Hippocampal formation (tissue), 2 donors: ENCODE results near the gene GAMT.
"Not testable (repeated sequence)": the region's sequence is repeated elsewhere in the genome, so short reads cannot be mapped to it uniquely, and the experiment has no call there.

Experiments
- DNase-seq, 2 donors: peaks; one replicate each; lab custom pipeline; 2025; lab: John Stamatoyannopoulos, UW

The GAMT gene

GRCh38 chr19:1433119-1434039 lies 32.0 kb upstream of the GAMT start:
- no peak for DNase-seq

- DNase-seq: no peak
These were observed 31.2 kb upstream of the GAMT start for GRCh38 chr19:1432507-1432887.

GRCh38 chr19:1431759-1432506 lies 30.6 kb upstream of the GAMT start:
- DNase-seq: no peak

GRCh38 chr19:1430246-1430645 lies 28.9 kb upstream of the GAMT start:
- no peak for DNase-seq

GRCh38 chr19:1429750-1430149 lies 28.4 kb upstream of the GAMT start:
- DNase-seq: no peak

DNA sequence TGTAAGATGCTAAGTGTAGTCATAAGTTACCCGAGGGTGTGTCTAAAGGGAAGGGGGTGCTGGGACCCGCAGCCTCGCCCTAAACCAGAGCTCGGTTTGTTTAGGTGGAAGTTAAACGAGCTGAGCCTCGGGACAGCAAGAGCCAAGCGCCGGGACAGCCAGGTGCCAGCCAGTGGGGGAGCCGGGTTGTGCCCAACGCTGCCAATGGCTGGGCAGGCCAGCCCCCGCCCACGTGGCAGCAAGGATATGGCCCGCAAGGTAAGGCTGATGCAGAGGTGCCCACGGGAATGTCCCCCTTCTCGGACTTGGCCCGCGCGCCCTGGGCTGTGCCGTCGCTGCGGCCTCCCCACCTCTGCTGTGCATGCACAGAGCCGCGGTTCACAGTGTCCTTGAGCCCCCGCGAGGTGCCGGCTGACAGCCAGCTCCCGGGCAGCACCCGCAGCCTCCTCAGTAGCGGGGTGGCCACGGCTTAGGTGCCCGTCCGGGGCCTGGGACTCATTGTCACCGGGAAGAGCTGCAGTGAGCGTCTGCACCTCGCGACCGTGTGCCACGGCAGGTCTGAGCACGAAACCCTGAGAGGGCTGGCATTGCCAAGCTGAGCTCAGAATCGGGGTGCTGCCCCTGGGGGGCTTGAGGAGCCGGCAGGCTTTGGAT lies 27.5 kb upstream of the GAMT start:
- DNase-seq: no peak

- DNase-seq: no peak
These were observed 26.0 kb upstream of the GAMT start for GRCh38 chr19:1427221-1427920.

- no peak for DNase-seq
These were observed 25.4 kb upstream of the GAMT start for GRCh38 chr19:1426736-1427135.

- DNase-seq: no peak
These were observed 24.6 kb upstream of the GAMT start for GRCh38 chr19:1425902-1426301.

- DNase-seq: no peak
These were observed 23.9 kb upstream of the GAMT start for GRCh38 chr19:1425102-1425837.

GRCh38 chr19:1424192-1424955 lies 23.0 kb upstream of the GAMT start:
- no peak for DNase-seq

DNA sequence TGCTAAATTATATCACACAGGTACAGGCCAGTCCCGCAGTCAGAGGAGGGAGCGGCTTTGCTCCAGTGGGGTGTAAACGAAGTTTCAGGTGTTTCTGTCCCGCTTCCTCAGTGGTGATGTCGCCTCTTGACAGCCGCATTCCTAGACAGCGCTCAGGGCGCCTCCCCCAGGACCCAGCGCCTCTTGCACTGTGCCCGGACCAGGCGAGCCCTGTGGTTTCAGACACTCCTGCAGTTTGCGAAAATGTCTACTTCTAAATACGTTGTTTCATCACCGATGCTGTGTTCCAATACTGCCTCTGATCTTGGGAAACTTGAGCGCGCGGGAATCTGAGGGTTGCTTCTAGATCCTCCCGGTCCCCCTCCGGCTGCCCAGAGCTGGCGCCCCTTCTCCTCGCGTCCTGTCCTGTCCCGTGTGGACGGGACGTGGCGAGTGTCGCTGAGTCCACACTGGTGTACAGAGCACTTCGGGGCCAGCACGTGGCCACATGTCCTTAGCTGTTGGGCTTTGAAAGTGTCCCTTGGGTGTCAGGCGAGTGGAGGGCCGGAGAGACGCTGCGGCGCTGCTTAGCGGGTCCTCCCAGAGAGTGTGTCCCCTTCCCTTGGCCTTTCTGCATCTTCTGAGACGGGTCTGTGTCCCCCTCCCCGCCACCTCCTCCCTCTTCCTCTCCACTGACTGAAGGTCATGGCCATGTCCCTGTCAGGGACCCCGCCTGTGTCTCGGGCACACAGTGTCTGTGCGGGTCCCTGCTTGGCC lies 22.3 kb upstream of the GAMT start:
- DNase-seq: no peak

DNA sequence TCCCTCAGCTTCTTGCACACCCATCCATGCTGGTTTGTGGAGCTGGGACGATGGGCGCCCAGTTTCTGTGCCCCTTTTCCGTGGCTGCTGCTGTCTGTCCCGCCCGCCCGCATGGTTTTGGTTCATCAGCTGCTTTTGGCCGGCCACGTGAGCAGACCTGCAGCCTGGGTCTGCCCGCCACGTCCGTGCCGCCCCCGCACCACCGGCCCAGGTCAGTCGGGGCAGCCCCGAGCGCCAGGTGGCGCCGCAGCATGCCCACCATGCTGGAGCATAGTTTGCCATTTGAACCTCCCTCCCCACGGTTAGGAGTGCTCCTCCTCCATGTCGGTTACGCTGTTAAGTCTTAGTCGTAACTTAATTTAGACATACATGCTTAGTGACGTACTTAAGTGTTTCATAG lies 21.6 kb upstream of the GAMT start:
- no peak for DNase-seq

DNA sequence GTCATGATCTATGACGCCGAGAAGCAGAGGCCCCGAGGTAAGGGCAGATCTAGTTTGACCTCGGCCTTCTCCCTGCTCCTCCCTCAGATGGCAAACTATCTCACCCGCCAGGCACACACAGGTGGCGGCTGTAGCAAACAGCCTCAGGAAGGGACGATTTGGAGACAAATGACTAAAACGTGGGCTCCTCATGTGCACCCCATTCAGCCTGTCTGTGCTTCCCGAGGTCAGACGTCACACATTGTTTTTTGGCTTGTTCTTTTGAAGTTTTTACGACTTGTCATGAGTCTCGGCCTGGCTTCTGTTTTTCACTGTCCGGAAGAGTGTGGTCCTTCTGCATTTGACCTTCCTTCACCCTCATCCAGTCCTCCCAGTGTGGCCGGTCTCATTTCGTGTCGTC lies 21.0 kb upstream of the GAMT start:
- no peak for DNase-seq

- DNase-seq: no peak
These were observed 20.6 kb upstream of the GAMT start for GRCh38 chr19:1421958-1422305.

DNA sequence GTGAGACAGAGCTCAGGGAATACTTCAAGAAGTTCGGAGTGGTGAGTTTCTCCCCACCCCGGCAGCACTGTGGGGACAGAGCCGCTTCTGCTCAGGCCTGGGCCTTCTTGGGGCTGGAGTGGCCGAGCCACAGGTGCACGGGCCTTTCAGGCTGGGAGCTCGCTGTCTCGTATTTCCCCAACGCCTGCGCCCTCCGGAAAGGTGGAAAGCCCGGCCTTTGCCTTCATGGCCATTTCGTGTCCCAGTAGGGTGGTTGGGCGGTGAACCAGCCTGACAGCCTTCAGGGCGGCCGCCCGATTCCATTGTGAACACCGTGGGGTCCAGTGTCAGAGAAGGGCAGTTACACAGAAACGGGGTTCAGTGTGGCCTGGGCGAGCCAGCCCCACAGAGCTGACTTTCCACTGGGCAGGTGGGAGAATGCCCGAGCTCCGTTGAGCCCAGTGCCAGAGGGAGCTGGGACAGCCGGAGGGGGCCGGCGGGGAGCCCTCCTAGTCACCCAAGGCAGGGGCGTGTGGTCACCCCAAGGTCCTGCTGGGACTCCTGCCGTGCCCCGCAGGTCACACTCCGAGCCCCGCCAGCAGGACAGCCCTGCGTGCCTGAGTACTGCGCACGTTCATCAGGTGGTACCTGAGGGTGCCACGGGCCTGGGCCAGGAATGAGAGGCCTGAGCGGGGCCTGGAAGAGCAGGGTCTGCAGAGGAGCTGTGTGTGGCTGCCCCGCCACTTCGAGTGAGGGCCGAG lies 20.0 kb upstream of the GAMT start:
- no peak for DNase-seq

GRCh38 chr19:1420590-1420989 lies 19.2 kb upstream of the GAMT start:
- DNase-seq: no peak

- not testable (repeated sequence) for DNase-seq
These were observed 18.7 kb upstream of the GAMT start for GRCh38 chr19:1420085-1420484.
